GM15510 (cell line): Measurements from ENCODE around the gene LGR5.

Source experiments
- POLR2A ChIP-seq: IDR thresholded peaks from 3 replicates; pipeline ENCODE4 v1.6.1; 2011; ENCODE audit warnings: borderline replicate concordance; ENCODE audit not compliant: insufficient read length; ENCODE audit errors: extremely low read depth

The LGR5 gene

GRCh38 chr12:71430756-71431155, 8.8 kb upstream of the LGR5 start:
- no peak for TF ChIP-seq POLR2A

- TF ChIP-seq POLR2A = no peak
Measured at GRCh38 chr12:71431991-71432390, 7.6 kb upstream of the LGR5 start.

GRCh38 chr12:71432936-71433335, 6.7 kb upstream of the LGR5 start:
- no peak for TF ChIP-seq POLR2A

- no peak for TF ChIP-seq POLR2A
Measured at GRCh38 chr12:71436696-71437095, 2.9 kb upstream of the LGR5 start.

GRCh38 chr12:71438670-71439361, 782 bp upstream of the LGR5 start:
- TF ChIP-seq POLR2A = no peak

GRCh38 chr12:71439362-71439612, 311 bp upstream of the LGR5 start:
- no peak for TF ChIP-seq POLR2A

GRCh38 chr12:71440345-71440762, 756 bp downstream of the LGR5 start:
- no peak for TF ChIP-seq POLR2A

- no peak for TF ChIP-seq POLR2A
Measured at GRCh38 chr12:71440763-71441748, 1.5 kb downstream of the LGR5 start.

- TF ChIP-seq POLR2A = no peak
Measured at GRCh38 chr12:71441836-71442566, 2.4 kb downstream of the LGR5 start.

- no peak for TF ChIP-seq POLR2A
Measured at GRCh38 chr12:71442567-71442931, 3.0 kb downstream of the LGR5 start.

GRCh38 chr12:71445071-71445470, 5.5 kb downstream of the LGR5 start:
- TF ChIP-seq POLR2A = no peak

GRCh38 chr12:71447691-71448132, 8.1 kb downstream of the LGR5 start:
- TF ChIP-seq POLR2A = no peak

GRCh38 chr12:71448150-71448581, 8.6 kb downstream of the LGR5 start:
- TF ChIP-seq POLR2A = no peak

- TF ChIP-seq POLR2A = no peak
Measured at GRCh38 chr12:71449373-71450070, 9.9 kb downstream of the LGR5 start.

GRCh38 chr12:71452006-71452405, 12.4 kb downstream of the LGR5 start:
- TF ChIP-seq POLR2A = no peak

GRCh38 chr12:71455028-71455737, 15.6 kb downstream of the LGR5 start:
- TF ChIP-seq POLR2A = no peak
